Peyer's patch (tissue), 4 donors: ENCODE measurements around the gene SULT6B1. TPM values are rescaled to one million over a fixed set of nuclear protein-coding genes. Genes with fewer than 3 reads are reported as not detected.

ENCODE experiments used
- DNase-seq, 3 donors: peaks; one replicate each; pipeline ENCODE4 v3.0.0-alpha.2; 2017 to 2019
- H3K27ac ChIP-seq, 4 donors: fragments of 200-600 bp; sonication (generic); one replicate each; pipeline ENCODE4 v1.5.1; 2016 to 2019
- H3K27me3 ChIP-seq, 2 donors: fragments of 200-600 bp; sonication (generic); one replicate each; pipeline ENCODE4 v1.5.1; 2019
- H3K36me3 ChIP-seq, 3 donors: fragments of 200-600 bp; sonication (generic); one replicate each; pipeline ENCODE4 v1.5.1; 2016 to 2019
- H3K4me1 ChIP-seq, 4 donors: fragments of 200-600 bp; sonication (generic); one replicate each; pipeline ENCODE4 v1.5.1; 2016 to 2019
- H3K4me3 ChIP-seq, 4 donors: fragments of 200-600 bp; sonication (generic); 1 replicate in 3 of 4; 2 replicates in 1 of 4; pipeline ENCODE4 v1.5.1; 2016 to 2019; ENCODE audit warnings: mild to moderate bottlenecking in 1 of 4
- H3K9me3 ChIP-seq, 4 donors: fragments of 200-600 bp; sonication (generic); one replicate each; pipeline ENCODE4 v1.5.1; 2016 to 2019; ENCODE audit warnings: mild to moderate bottlenecking in 1 of 4
- POLR2A ChIP-seq, 2 donors: fragments of 450-650 bp; IDR thresholded peaks; one replicate each; pipeline ENCODE4 v1.5.1; 2017; ENCODE audit warnings: antibody characterized with exemption in 2 of 2, mild to moderate bottlenecking in 2 of 2, moderate library complexity in 2 of 2
- total RNA-seq, 4 donors: library from RNA; depleted of rRNA; stranded (reverse); fragments of >200 nt; gene quantifications; one replicate each; pipeline ENCODE4 v1.1.0, GENCODE V29; 2016
- TF ChIP-seq, protein P1 (sequence below), 6 experiments: fragments of 450-650 bp in 4 of 6; fragments of 200-600 bp in 2 of 6; sonication (generic) in 1 of 6; IDR thresholded peaks; one replicate each; pipeline ENCODE4 v1.5.1; 2017 to 2019; ENCODE audit warnings: antibody characterized with exemption in 6 of 6, mild to moderate bottlenecking in 3 of 6, moderate library complexity in 1 of 6

SULT6B1 gene, protein sequence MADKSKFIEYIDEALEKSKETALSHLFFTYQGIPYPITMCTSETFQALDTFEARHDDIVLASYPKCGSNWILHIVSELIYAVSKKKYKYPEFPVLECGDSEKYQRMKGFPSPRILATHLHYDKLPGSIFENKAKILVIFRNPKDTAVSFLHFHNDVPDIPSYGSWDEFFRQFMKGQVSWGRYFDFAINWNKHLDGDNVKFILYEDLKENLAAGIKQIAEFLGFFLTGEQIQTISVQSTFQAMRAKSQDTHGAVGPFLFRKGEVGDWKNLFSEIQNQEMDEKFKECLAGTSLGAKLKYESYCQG
- total RNA-seq = not detected

DNA sequence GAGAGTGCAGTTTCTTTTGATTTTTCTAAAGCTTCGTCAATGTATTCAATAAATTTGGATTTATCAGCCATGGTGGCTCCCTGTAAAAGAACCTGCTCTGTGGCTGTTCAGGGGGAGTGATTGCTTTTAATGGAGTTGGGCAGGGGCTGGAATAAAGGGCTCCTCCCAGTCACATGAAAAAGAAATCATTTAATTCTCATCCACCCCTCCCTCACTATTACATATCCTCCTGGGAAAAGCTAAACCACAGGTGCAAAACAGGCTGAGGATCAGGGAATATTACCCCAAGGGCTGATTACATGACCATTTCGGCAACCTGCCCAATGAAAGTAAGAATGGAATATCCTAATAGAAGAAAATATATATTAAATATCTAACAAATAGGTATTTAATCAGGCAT, at the start of gene SULT6B1:
SULT6B1 (minus strand) TSS at position 101 of the 400 bp plus-strand sequence; CDS start at position 71, 30 bp downstream.
- H3K27me3 ChIP-seq = no peaks in the 10 kb centered on the region
- H3K36me3 ChIP-seq = no peaks in the 10 kb centered on the region
- TF ChIP-seq, protein P1, sequence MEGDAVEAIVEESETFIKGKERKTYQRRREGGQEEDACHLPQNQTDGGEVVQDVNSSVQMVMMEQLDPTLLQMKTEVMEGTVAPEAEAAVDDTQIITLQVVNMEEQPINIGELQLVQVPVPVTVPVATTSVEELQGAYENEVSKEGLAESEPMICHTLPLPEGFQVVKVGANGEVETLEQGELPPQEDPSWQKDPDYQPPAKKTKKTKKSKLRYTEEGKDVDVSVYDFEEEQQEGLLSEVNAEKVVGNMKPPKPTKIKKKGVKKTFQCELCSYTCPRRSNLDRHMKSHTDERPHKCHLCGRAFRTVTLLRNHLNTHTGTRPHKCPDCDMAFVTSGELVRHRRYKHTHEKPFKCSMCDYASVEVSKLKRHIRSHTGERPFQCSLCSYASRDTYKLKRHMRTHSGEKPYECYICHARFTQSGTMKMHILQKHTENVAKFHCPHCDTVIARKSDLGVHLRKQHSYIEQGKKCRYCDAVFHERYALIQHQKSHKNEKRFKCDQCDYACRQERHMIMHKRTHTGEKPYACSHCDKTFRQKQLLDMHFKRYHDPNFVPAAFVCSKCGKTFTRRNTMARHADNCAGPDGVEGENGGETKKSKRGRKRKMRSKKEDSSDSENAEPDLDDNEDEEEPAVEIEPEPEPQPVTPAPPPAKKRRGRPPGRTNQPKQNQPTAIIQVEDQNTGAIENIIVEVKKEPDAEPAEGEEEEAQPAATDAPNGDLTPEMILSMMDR (IDR thresholded peaks at IDR 0.05) = no peak
- no peak for TF ChIP-seq POLR2A (IDR thresholded peaks at IDR 0.05)
- H3K4me3 ChIP-seq = no peak within 1 kb of the TSS
- H3K4me1 ChIP-seq = no peaks in the 10 kb centered on the region
- DNase-seq = no peak
- H3K27ac ChIP-seq = no peak within 1 kb of the TSS
- no peaks in the 10 kb centered on the region for H3K9me3 ChIP-seq

DNA sequence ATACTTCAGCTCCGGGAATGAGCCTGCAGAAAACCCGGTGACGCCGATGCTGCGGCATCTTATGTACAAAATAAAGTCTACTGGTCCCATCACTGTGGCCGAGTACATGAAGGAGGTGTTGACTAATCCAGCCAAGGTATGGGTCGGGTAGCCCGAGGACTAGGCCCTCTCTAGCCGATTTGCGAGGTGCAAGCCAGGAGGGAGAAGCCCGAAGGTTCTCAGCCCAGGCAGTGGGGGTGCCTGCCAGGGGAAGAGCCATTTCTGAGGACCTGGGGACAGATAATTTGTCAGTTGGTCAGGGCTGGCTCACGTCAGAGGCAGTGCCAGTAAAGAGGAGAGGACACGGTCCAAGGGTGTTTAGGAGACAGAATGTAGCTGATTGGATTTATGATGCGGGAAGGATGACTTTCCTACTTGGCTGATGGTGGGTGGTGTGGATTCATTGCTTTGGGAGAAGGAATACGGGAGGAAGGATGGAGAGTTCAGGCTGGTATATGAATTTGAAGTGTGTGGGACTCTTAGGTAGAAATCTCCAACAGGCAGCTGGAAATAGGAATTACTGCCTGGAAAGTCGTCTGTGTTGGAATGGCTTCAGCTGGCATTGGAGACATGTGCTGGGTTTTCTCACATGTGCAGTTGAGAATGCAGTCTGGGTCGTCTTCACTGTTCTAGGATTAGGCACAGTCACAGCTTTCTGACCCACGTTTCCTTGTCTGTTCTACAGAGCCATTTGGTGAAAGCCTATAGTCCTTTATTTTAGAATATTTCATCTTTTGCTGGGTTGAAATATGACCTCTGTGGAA, 43.9 kb upstream of the SULT6B1 start:
- peak overlapping the region; percentile 72 to 87 (median 80) for H3K4me3 ChIP-seq
- H3K36me3 ChIP-seq = peaks cover 0 to 31% (median 0%) of the 10 kb centered on the region in 3 donors
- H3K9me3 ChIP-seq = no peaks in the 10 kb centered on the region
- peaks cover 3 to 27% (median 7%) of the 10 kb centered on the region in 4 donors for H3K4me1 ChIP-seq
- DNase-seq = peak in 2 of 3 donors; percentile 50 to 52
- H3K27me3 ChIP-seq = no peaks in the 10 kb centered on the region
- TF ChIP-seq, protein P1 (IDR thresholded peaks at IDR 0.05) = no peak
- no peak for TF ChIP-seq POLR2A (IDR thresholded peaks at IDR 0.05)
- peak overlapping the region; percentile 80 to 96 (median 88) for H3K27ac ChIP-seq

DNA sequence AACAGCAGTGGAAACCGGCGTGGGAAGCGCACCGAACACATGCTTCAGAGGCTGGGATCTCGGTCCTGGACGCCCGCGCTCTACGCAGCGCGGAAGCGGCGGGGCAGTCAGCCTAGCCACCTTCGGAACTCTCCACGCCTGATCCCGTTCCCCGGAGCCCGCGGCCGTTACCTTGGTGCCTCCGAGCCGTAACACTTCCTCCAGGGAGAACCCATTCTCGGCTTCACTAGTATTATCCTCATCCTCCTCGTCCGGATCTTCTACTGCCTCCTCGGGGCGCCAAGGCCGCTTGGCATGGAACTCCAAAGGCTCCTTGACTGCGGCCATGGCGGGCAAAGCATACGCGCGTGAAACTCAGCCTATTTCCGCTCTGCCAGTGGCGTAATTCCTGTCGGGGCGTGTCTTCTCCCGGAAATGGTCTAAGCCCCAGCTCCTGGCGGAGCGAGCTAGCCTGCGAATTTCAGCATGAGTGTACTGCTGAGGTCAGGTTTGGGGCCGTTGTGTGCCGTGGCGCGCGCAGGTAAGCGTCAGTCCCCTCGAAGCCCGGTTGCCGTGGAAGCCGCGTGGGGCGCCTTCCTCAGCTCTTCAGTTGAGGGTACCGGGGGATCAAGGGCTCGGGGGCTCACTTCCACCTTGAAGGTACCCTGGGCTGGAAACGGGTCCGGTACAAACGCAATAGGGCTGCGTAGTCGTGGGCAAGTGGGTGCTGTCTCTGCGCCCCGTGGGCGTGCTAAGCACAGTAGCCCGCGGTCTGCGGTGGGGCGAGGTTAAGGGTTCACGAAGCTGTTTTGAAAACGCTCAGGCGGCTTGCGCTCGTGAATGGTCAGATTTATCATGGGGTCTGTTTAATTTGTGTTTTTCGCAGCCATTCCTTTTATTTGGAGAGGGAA, 43.0 kb upstream of the SULT6B1 start, which contains the start of the genes CEBPZ and NDUFAF7:
CEBPZ (minus strand) TSS at position 356 of the 890 bp plus-strand sequence; CDS start at position 327, 29 bp downstream.
NDUFAF7 (plus strand) TSS at position 418 of the 890 bp plus-strand sequence; CDS start at position 466, 48 bp downstream.
- DNase-seq = peak; percentile 86 to 97 (median 92)
- H3K9me3 ChIP-seq = no peaks in the 10 kb centered on the region
- peak; percentile 61 to 74 for TF ChIP-seq POLR2A (IDR thresholded peaks at IDR 0.05)
- TF ChIP-seq, protein P1 (IDR thresholded peaks at IDR 0.05) = peak in 1 of 6 experiments; percentile 7
- H3K27ac ChIP-seq = peak within 1 kb of the TSS; percentile 80 to 96 (median 88)
- H3K36me3 ChIP-seq = peaks cover 0 to 32% (median 0%) of the 10 kb centered on the region in 3 donors
- H3K4me3 ChIP-seq = peak within 1 kb of the TSS; percentile 72 to 87 (median 80)
- H3K4me1 ChIP-seq = peaks cover 3 to 32% (median 8%) of the 10 kb centered on the region in 4 donors
- H3K27me3 ChIP-seq = no peaks in the 10 kb centered on the region

DNA sequence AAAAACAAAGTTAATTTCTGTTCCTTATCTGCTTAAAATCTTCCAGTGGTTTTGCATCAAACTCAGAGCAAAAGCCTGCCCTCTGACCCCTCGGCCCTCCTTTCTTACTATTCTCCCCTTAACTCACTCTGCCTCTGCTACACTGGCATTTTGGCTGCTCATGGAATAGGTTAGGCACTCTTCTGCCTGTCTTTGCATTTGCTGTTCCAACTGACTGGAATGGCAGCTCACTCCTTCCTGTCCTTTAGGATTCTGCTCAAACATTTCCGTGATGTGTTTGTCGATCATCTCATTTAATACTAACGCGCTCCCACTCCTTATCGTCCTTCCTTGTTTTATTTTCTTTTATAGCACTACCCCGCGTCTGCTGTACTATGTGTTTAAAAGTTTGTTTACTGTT, 42.1 kb upstream of the SULT6B1 start:
- H3K4me1 ChIP-seq = peaks cover 3 to 32% (median 8%) of the 10 kb centered on the region in 4 donors
- peak overlapping the region; percentile 80 to 96 (median 88) for H3K27ac ChIP-seq
- no peak for DNase-seq
- H3K27me3 ChIP-seq = no peaks in the 10 kb centered on the region
- no peak for TF ChIP-seq POLR2A (IDR thresholded peaks at IDR 0.05)
- TF ChIP-seq, protein P1 (IDR thresholded peaks at IDR 0.05) = no peak
- H3K4me3 ChIP-seq = peak overlapping the region; percentile 72 to 87 (median 80)
- peaks cover 0 to 25% (median 0%) of the 10 kb centered on the region in 3 donors for H3K36me3 ChIP-seq
- no peaks in the 10 kb centered on the region for H3K9me3 ChIP-seq

DNA sequence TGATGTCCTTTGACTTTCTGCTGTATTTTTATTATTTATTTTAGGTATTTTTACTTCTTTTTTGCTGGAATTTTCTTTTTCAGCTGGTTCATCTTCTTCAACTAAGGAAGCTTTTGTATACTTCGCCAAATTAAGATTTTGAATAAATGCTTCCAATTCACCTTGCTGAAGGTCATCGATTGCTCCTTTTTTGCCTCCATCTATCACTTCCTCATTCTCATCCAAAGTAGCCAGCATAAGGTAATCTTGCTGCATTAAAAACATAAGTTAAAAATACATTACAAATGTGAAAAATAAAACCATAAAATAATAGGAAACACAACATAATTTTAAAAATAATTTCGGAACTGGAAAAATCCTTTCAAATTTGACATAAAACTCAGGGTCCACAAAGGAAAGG, 40.3 kb upstream of the SULT6B1 start:
- Histone ChIP-seq H3K4me1 (peaks cover 3 to 32% (median 8%) of the 10 kb centered on the region in 4 donors), H3K27ac (no peak overlapping the region), H3K9me3 (no peaks in the 10 kb centered on the region), H3K36me3 (peaks cover 0 to 26% (median 0%) of the 10 kb centered on the region in 3 donors), H3K4me3 (no peak overlapping the region), H3K27me3 (no peaks in the 10 kb centered on the region)
- DNase-seq = no peak
- no peak for TF ChIP-seq POLR2A (IDR thresholded peaks at IDR 0.05)
- TF ChIP-seq, protein P1 (IDR thresholded peaks at IDR 0.05) = no peak
